ENCODE results near the gene LIPH.
"Not testable (repeated sequence)": the region's sequence is repeated elsewhere in the genome, so short reads cannot be mapped to it uniquely, and the experiment has no call there.

The LIPH gene

GRCh38 chr3:185488465-185488864, 63.9 kb downstream of the LIPH start:
- DNase-seq (ENCODE audit: extremely low spot score) = no peak
- CTCF ChIA-PET = interaction anchor here (1.1 kb wide), 1 partner anchor 87 kb away, joined by 4 read pairs; no protein-coding TSS in a partner anchor
- TF ChIP-seq, protein P1, sequence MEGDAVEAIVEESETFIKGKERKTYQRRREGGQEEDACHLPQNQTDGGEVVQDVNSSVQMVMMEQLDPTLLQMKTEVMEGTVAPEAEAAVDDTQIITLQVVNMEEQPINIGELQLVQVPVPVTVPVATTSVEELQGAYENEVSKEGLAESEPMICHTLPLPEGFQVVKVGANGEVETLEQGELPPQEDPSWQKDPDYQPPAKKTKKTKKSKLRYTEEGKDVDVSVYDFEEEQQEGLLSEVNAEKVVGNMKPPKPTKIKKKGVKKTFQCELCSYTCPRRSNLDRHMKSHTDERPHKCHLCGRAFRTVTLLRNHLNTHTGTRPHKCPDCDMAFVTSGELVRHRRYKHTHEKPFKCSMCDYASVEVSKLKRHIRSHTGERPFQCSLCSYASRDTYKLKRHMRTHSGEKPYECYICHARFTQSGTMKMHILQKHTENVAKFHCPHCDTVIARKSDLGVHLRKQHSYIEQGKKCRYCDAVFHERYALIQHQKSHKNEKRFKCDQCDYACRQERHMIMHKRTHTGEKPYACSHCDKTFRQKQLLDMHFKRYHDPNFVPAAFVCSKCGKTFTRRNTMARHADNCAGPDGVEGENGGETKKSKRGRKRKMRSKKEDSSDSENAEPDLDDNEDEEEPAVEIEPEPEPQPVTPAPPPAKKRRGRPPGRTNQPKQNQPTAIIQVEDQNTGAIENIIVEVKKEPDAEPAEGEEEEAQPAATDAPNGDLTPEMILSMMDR (IDR thresholded peaks at IDR 0.05; ENCODE audit: control extremely low read depth, extremely low read depth, low read depth, missing control alignments) = no peak
- POLR2A ChIA-PET = interaction anchor here (1.3 kb wide), 1 partner anchor 10 kb away, joined by 3 read pairs; the partner anchor contains the start of gene TMEM41A

DNA sequence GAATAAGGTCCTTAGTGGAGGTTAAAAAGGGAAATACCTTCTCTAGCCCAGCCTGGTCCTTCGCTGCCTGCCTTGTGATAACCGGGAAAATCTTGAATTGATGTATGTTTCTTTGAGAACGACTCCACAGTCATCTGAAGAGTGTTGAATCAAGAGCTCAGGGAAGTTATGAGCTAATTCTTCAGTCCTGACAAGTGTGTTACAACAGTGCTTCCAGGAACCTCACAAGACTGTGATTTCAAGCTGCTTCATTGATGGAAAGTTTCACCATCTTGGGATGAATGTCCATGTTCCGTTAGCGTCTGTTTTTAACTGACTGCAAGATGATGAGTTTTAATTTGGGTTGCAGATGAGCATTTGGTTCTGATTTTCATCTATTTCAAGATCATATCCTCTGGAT, 66.0 kb downstream of the LIPH start:
- TF ChIP-seq, protein P1 (IDR thresholded peaks at IDR 0.05; ENCODE audit: control extremely low read depth, extremely low read depth, low read depth, missing control alignments) = no peak
- DNase-seq (ENCODE audit: extremely low spot score) = no peak
- CTCF ChIA-PET = interaction anchor here (0.8 to 1.1 kb wide), 3 partner anchors 11 to 36 kb away, joined by 3 read pairs; no protein-coding TSS in a partner anchor
- POLR2A ChIA-PET = no interaction called here

- DNase-seq (ENCODE audit: extremely low spot score) = no peak
- POLR2A ChIA-PET = no interaction called here
- TF ChIP-seq, protein P1 (IDR thresholded peaks at IDR 0.05; ENCODE audit: control extremely low read depth, extremely low read depth, low read depth, missing control alignments) = no peak
- CTCF ChIA-PET = interaction anchor here (0.9 to 1.3 kb wide), 2 partner anchors 11 to 25 kb away, joined by 3 to 4 read pairs; no protein-coding TSS in a partner anchor
These were observed 68.1 kb downstream of the LIPH start for GRCh38 chr3:185484296-185484695.

GRCh38 chr3:185479373-185479945, 72.9 kb downstream of the LIPH start:
- DNase-seq (ENCODE audit: extremely low spot score) = no peak
- POLR2A ChIA-PET = no interaction called here
- TF ChIP-seq, protein P1 (IDR thresholded peaks at IDR 0.05; ENCODE audit: control extremely low read depth, extremely low read depth, low read depth, missing control alignments) = no peak
- CTCF ChIA-PET = interaction anchor here (1.1 to 1.3 kb wide), 3 partner anchors 16 to 51 kb away, joined by 3 to 4 read pairs (median 3); no protein-coding TSS in a partner anchor

DNA sequence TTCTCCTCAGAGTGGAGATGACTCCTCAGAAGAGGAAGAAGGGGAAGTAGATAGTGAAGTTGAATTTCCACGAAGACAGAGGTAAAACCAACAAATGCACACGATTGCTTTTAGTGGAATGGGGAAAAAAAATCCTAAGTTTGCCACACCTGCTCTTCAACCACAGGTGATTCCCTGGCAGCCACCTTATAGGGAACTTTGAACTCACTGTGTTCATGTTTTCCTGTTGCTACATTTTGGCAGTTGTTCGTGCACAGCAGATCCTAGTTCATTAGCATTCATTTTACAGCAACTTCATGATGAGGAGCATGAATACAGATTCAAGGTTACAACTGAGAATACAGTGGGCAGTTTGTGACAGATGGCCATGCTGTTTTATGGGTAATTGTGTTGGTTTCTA, 75.1 kb downstream of the LIPH start:
- POLR2A ChIA-PET = no interaction called here
- TF ChIP-seq, protein P1 (IDR thresholded peaks at IDR 0.05; ENCODE audit: control extremely low read depth, extremely low read depth, low read depth, missing control alignments) = no peak
- CTCF ChIA-PET = interaction anchor here (2.1 kb wide), 1 partner anchor 17 kb away, joined by 4 read pairs; no protein-coding TSS in a partner anchor
- no peak for DNase-seq (ENCODE audit: extremely low spot score)

DNA sequence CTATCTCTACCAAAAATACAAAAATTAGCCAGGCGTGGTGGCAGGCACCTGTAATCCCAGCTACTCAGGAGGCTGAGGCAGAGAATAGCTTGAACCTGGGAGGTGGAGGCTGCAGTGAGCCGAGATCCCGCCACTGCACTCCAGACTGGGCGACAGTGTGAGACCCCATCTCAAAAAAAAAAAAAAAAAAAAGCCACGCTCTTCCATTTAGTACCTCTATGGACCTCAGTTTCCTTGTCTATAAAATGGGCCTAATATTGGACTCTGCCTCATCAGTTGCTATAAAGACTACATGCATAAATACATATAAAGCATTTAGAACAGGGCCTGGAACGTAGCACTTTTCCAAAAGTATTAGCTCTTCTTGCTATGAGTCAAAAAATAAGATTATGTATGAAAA, 77.5 kb downstream of the LIPH start:
- CTCF ChIA-PET = interaction anchor here (1.0 to 1.4 kb wide), 2 partner anchors 9 to 12 kb away, joined by 3 read pairs; no protein-coding TSS in a partner anchor
- not testable (repeated sequence) for DNase-seq (ENCODE audit: extremely low spot score)

GRCh38 chr3:185473290-185473815, 79.0 kb downstream of the LIPH start:
- ChIA-PET CTCF (no interaction called here), POLR2A (no interaction called here)
- no peak for DNase-seq (ENCODE audit: extremely low spot score)
- TF ChIP-seq, protein P1 (IDR thresholded peaks at IDR 0.05; ENCODE audit: control extremely low read depth, extremely low read depth, low read depth, missing control alignments) = no peak

More for the DNA sequence above, 77.5 kb downstream of the LIPH start:
- POLR2A ChIA-PET = not testable (repeated sequence)
